ENCODE data around the gene ZG16B. TPM values are rescaled to one million over a fixed set of nuclear protein-coding genes. Genes with fewer than 3 reads are reported as not detected.

ZG16B gene
- total and polyA plus RNA-seq, 2 donors (not counting 1 experiment from before 2014, with no cell fraction given): not detected

- Histone ChIP-seq H3K79me2 (ENCODE audit: control insufficient read depth, insufficient read depth, low read length) (no peaks in the 10 kb centered on the region), H3K27ac (ENCODE audit: low read length in 2 of 2) (no peak overlapping the region), H3K9me3 (ENCODE audit: control extremely low read depth in 1 of 3, control insufficient read depth in 2 of 3, insufficient read depth in 1 of 3, low read length in 2 of 3) (no peaks in the 10 kb centered on the region), H2AFZ (ENCODE audit: insufficient read depth, low read depth, low read length, poor library complexity, severe bottlenecking) (no peak overlapping the region), H4K20me1 (ENCODE audit: control insufficient read depth, insufficient read depth, low read length, poor library complexity, severe bottlenecking) (no peaks in the 10 kb centered on the region), H3K4me2 (replicated peaks; ENCODE audit: low read depth, low read length, poor library complexity, severe bottlenecking) (no peak overlapping the region), H3K36me3 (replicated peaks in 1 of 2; ENCODE audit: control extremely low read depth in 1 of 2, control insufficient read depth in 1 of 2, extremely low read depth in 1 of 2, insufficient read depth in 2 of 2, low read length in 1 of 2) (no peaks in the 10 kb centered on the region), H3K9ac (ENCODE audit: low read length) (no peak overlapping the region), H3K27me3 (replicated peaks in 1 of 4; ENCODE audit: control extremely low read depth in 1 of 4, control insufficient read depth in 3 of 4, insufficient read depth in 4 of 4, low read length in 3 of 4) (peaks cover 0 to 49% (median 4%) of the 10 kb centered on the region in 4 experiments), H3K4me3 (ENCODE audit: control extremely low read depth in 1 of 5, extremely low read depth in 1 of 5, insufficient read depth in 1 of 5, low read depth in 2 of 5, low read length in 4 of 5) (no peak overlapping the region), H3K4me1 (ENCODE audit: control insufficient read depth in 2 of 2, insufficient read depth in 2 of 2, low read length in 2 of 2) (peaks cover 0 to under 1% of the 10 kb centered on the region in 2 donors)
- Mint-ChIP-seq H3K4me3 (no peak overlapping the region), H3K9me3 (ENCODE audit: insufficient read depth) (no peaks in the 10 kb centered on the region), H3K4me1 (no peaks in the 10 kb centered on the region), H3K27me3 (peaks cover 45% of the 10 kb centered on the region), H3K27ac (no peak overlapping the region)
- 91% methylated on average over 2 of the region's 3 CpGs for WGBS (ENCODE audit: insufficient coverage)
- DNase-seq (no peak), ATAC-seq (ENCODE audit: low read depth) (no peak)
- intact Hi-C loops (cut with micrococcal nuclease): no loop called here
- no peak for TF ChIP-seq CTCF (IDR thresholded peaks at IDR 0.05)
- TF ChIP-seq EZH2 (IDR thresholded peaks at IDR 0.05; ENCODE audit: borderline replicate concordance, insufficient read depth, low read depth, low read length, poor library complexity, severe bottlenecking): no peak
- ChIA-PET POLR2A (no interaction called here), CTCF (no interaction called here)
Observed at GRCh38 chr16:2834968-2835367, 4.9 kb downstream of the ZG16B start.

- no peak overlapping the region for H3K4me3 ChIP-seq (ENCODE audit: control extremely low read depth in 1 of 5, extremely low read depth in 1 of 5, insufficient read depth in 1 of 5, low read depth in 2 of 5, low read length in 4 of 5)
- no peak for ATAC-seq (ENCODE audit: low read depth)
- ChIA-PET CTCF (no interaction called here), POLR2A (no interaction called here)
- intact Hi-C loops (cut with micrococcal nuclease): no loop called here
- DNase-seq: no peak
- Mint-ChIP-seq H3K4me3 (no peak overlapping the region), H3K4me1 (no peaks in the 10 kb centered on the region), H3K27ac (no peak overlapping the region), H3K27me3 (peaks cover 43% of the 10 kb centered on the region), H3K9me3 (ENCODE audit: insufficient read depth) (no peaks in the 10 kb centered on the region)
- no peak overlapping the region for H3K9ac ChIP-seq (ENCODE audit: low read length)
- no peaks in the 10 kb centered on the region for H4K20me1 ChIP-seq (ENCODE audit: control insufficient read depth, insufficient read depth, low read length, poor library complexity, severe bottlenecking)
- no peaks in the 10 kb centered on the region for H3K79me2 ChIP-seq (ENCODE audit: control insufficient read depth, insufficient read depth, low read length)
- no peak overlapping the region for H3K27ac ChIP-seq (ENCODE audit: low read length in 2 of 2)
- no peaks in the 10 kb centered on the region for H3K36me3 ChIP-seq (replicated peaks in 1 of 2; ENCODE audit: control extremely low read depth in 1 of 2, control insufficient read depth in 1 of 2, extremely low read depth in 1 of 2, insufficient read depth in 2 of 2, low read length in 1 of 2)
- peaks cover 0 to 44% (median 4%) of the 10 kb centered on the region in 4 experiments for H3K27me3 ChIP-seq (replicated peaks in 1 of 4; ENCODE audit: control extremely low read depth in 1 of 4, control insufficient read depth in 3 of 4, insufficient read depth in 4 of 4, low read length in 3 of 4)
- no peak overlapping the region for H2AFZ ChIP-seq (ENCODE audit: insufficient read depth, low read depth, low read length, poor library complexity, severe bottlenecking)
- peaks cover 0 to 10% of the 10 kb centered on the region in 2 donors for H3K4me1 ChIP-seq (ENCODE audit: control insufficient read depth in 2 of 2, insufficient read depth in 2 of 2, low read length in 2 of 2)
- H3K9me3 ChIP-seq (ENCODE audit: control extremely low read depth in 1 of 3, control insufficient read depth in 2 of 3, insufficient read depth in 1 of 3, low read length in 2 of 3): no peaks in the 10 kb centered on the region
- WGBS (ENCODE audit: insufficient coverage): 55% methylated on average over 15 of the region's 22 CpGs
- H3K4me2 ChIP-seq (replicated peaks; ENCODE audit: low read depth, low read length, poor library complexity, severe bottlenecking): no peak overlapping the region
- TF ChIP-seq CTCF (IDR thresholded peaks at IDR 0.05) (no peak), EZH2 (IDR thresholded peaks at IDR 0.05; ENCODE audit: borderline replicate concordance, insufficient read depth, low read depth, low read length, poor library complexity, severe bottlenecking) (no peak)
Observed at GRCh38 chr16:2835638-2836493, 5.8 kb downstream of the ZG16B start.
